Stimulated activated CD8-positive, alpha-beta memory T cell treated with anti-CD3 and anti-CD28 coated beads, Interleukin-2, amount 100 ng/mL, for 48 hours (primary cell): ENCODE measurements around the gene SYTL3.
A peak's percentile ranks its signal among the peaks of the same experiment; 100 is the strongest.
"Not testable (repeated sequence)": the region's sequence is repeated elsewhere in the genome, so short reads cannot be mapped to it uniquely, and the experiment has no call there.

Experiments
- DNase-seq, 2 donors: peaks; one replicate each; pipeline ENCODE4 v3.0.0-alpha.2; 2020; ENCODE audit warnings: low read depth in 2 of 2

Gene SYTL3

GRCh38 chr6:158662607-158662953 lies 12.7 kb downstream of the SYTL3 start:
- DNase-seq: no peak

- DNase-seq: no peak
Measured at GRCh38 chr6:158662954-158663624, 13.2 kb downstream of the SYTL3 start.

- DNase-seq: no peak
Measured at GRCh38 chr6:158663625-158664165, 13.8 kb downstream of the SYTL3 start.

- DNase-seq: no peak
Measured at GRCh38 chr6:158665332-158665731, 15.5 kb downstream of the SYTL3 start.

- DNase-seq: no peak
Measured at GRCh38 chr6:158666628-158667359, 16.9 kb downstream of the SYTL3 start.

- no peak for DNase-seq
Measured at GRCh38 chr6:158667360-158667981, 17.6 kb downstream of the SYTL3 start.

- DNase-seq: no peak
Measured at GRCh38 chr6:158668707-158669103, 18.9 kb downstream of the SYTL3 start.

GRCh38 chr6:158669145-158670035 lies 19.5 kb downstream of the SYTL3 start:
- no peak for DNase-seq

GRCh38 chr6:158672119-158672518 lies 22.3 kb downstream of the SYTL3 start:
- not testable (repeated sequence) for DNase-seq

GRCh38 chr6:158672726-158673125 lies 22.9 kb downstream of the SYTL3 start:
- DNase-seq: no peak

GRCh38 chr6:158674342-158675131 lies 24.7 kb downstream of the SYTL3 start:
- no peak for DNase-seq

- not testable (repeated sequence) for DNase-seq
Measured at GRCh38 chr6:158677094-158677493, 27.2 kb downstream of the SYTL3 start.

GRCh38 chr6:158677906-158678578 lies 28.2 kb downstream of the SYTL3 start:
- DNase-seq: no peak

GRCh38 chr6:158680015-158680414 lies 30.2 kb downstream of the SYTL3 start:
- DNase-seq: no peak

- no peak for DNase-seq
Measured at GRCh38 chr6:158680481-158680880, 30.6 kb downstream of the SYTL3 start.

GRCh38 chr6:158684311-158684710 lies 34.5 kb downstream of the SYTL3 start:
- DNase-seq: no peak

GRCh38 chr6:158684745-158685324 lies 35.0 kb downstream of the SYTL3 start:
- no peak for DNase-seq

GRCh38 chr6:158686311-158686710 lies 36.5 kb downstream of the SYTL3 start:
- no peak for DNase-seq

- peak in 1 of 2 donors; percentile 10 for DNase-seq
Measured at GRCh38 chr6:158686791-158687381, 37.0 kb downstream of the SYTL3 start.

- DNase-seq: no peak
Measured at GRCh38 chr6:158687506-158687905, 37.7 kb downstream of the SYTL3 start.
